GM12891 (cell line): ENCODE results near the gene EFEMP2.

Source experiments
- POLR2A ChIP-seq: IDR thresholded peaks from 2 replicates; pipeline ENCODE4 v1.6.1; 2011; ENCODE audit warnings: low read depth, low read length, control low read depth
- POLR2AphosphoS5 ChIP-seq: IDR thresholded peaks from 2 replicates; pipeline ENCODE4 v1.6.1; 2011; ENCODE audit warnings: low read depth, low read length, control low read depth
- SPI1 ChIP-seq: IDR thresholded peaks from 2 replicates; pipeline ENCODE4 v1.6.1; 2011; ENCODE audit warnings: low read depth, low read length, control low read depth

- TF ChIP-seq POLR2A (peak; percentile 39; the same call in 1 of the 2 replicates), POLR2AphosphoS5 (no peak), SPI1 (no peak)
Observed at GRCh38 chr11:65873318-65874156, 937 bp upstream of the EFEMP2 start.
